Measurements from ENCODE around the gene COQ6.
"Not testable (repeated sequence)": the region's sequence is repeated elsewhere in the genome, so short reads cannot be mapped to it uniquely, and the experiment has no call there.

Gene COQ6

GRCh38 chr14:73949752-73950734 lies at the start of gene COQ6, which contains the start of gene FAM161B:
TSS of gene COQ6 (plus strand) at chr14:73950302. CDS start at chr14:73950333, 31 bp downstream.
TSS of gene FAM161B (minus strand) at chr14:73950094. CDS start at chr14:73950026, 68 bp downstream.
- DNase-seq, result peak; percentile 78 to 91

DNA sequence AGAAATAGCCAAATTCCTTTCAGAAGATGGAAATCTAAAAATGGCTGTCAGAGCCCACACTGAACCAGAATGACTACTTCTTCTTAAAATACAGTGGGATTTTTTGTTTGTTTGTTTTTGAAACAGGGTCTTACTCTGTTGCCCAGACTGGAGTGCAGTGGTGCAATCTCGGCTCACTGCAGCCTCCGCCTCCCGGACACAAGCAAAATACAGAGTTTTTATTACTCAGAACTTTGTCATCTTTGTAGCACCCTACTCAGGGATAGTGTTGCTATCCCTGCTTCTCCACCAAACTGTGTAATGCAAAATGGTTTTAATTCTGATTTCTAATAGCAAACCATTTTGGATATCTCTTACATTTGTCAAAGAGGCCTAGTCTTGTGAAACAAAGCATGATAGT lies 47.1 kb upstream of the COQ6 start:
- no peak for DNase-seq

DNA sequence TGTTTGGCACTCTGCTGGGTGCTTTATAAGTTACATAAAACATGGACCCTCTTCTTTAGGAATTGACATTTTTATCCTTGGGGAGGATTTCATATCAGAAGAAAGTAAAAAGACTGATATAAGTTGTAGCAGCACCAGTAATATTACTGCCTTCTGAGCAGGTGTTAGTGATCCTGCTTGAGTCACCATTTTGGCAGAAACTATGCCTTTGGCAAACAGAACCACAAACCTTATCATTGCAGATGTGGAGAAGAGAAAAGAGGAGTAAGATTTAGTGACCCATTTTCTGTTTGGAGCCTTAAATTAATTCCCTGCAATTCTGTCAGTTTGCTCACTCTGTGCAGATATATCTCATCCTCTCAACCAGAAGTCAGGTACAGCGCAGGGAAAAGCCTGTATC lies 40.4 kb upstream of the COQ6 start:
- no peak for DNase-seq

- no peak for DNase-seq
Observed at GRCh38 chr14:73913256-73913655, 36.8 kb upstream of the COQ6 start.

GRCh38 chr14:73916324-73916723 lies 33.8 kb upstream of the COQ6 start:
- DNase-seq, result no peak

DNA sequence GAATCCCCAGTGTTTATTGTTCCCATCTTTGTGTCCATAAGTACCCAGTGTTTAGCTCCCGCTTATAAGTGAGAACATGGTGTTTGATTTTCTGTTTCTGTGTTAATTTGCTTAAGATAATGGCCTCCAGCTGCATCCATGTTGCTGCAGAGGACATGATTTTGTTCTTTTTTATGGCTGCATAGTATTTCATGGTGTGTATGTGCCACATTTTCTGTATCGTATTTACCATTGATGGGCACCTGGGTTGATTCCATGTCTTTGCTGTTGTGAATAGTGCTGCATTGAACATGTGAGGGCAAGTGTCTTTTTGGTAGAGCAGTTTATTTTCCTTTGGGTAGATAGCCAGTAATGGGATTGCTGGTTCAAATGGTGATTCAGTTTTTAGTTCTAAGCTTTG lies 30.6 kb upstream of the COQ6 start:
- DNase-seq, result not testable (repeated sequence)

DNA sequence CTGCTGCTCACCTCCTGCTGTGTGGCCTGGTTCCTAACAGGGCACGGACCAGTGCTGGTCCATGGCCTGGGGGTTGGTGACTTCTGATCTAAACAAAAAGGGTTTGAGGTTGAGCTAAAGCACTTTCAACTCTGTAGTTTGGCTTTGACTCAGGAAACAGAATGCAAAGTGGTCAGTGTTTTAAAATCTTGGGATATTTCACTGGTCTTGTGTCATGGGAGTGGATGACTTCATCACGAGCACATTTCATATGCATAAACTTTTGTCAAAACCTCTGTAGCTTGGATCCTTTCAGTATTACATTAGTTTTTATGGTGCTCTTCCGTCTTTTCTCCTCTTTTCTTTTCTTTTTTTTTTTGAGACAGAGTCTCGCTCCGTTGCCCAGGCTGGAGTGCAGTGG lies 25.8 kb upstream of the COQ6 start:
- no peak for DNase-seq

- DNase-seq, result no peak
Observed at GRCh38 chr14:73935666-73936065, 14.4 kb upstream of the COQ6 start.

- DNase-seq, result no peak
Observed at GRCh38 chr14:73936548-73936947, 13.6 kb upstream of the COQ6 start.

GRCh38 chr14:73937012-73937411 lies 13.1 kb upstream of the COQ6 start:
- no peak for DNase-seq

GRCh38 chr14:73942180-73942579 lies 7.9 kb upstream of the COQ6 start:
- no peak for DNase-seq

DNA sequence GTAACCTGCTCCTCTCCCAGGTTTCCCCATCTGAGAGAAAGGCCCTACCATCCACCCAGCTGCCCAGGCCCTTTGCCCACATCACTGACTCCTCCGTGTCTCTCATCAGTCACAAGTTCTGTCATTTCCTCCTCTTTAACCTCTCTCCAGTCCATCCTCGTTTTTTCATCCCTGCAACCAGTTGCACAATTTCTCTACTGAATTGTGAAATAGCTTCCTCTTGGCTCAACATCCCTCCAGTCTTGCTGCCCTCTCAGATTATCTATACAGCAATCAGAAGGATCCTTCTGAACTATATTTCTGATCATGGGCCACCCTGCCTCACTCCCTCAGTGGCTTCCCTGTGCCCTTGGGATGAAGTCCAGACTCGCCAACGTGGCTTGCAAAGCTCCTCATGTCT lies 7.0 kb upstream of the COQ6 start:
- DNase-seq, result no peak

- no peak for DNase-seq
Observed at GRCh38 chr14:73944432-73945158, 5.5 kb upstream of the COQ6 start.

DNA sequence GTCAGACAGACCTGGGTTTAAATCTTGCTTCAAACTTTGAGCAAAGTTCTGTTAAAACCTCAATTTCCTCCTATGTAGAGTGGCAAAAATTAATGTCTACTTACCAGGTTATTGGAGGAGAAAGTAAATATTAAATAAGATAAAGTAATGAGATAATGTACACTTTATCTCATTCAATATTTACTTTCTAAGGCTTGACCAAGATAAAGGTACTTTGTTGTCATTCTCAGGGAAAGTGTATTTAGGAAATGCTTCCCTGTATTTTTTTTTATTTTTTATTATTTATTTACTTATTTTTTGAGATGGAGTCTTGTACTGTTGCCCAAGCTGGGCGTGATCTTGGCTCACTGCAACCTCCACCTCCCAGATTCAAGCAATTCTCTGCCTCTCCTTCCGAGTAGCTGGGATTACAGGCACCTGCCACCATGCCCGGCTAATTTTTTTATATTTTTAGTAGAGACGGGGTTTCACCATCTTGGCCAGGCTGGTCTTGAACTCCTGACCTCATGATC lies 4.9 kb upstream of the COQ6 start:
- DNase-seq, result no peak

DNA sequence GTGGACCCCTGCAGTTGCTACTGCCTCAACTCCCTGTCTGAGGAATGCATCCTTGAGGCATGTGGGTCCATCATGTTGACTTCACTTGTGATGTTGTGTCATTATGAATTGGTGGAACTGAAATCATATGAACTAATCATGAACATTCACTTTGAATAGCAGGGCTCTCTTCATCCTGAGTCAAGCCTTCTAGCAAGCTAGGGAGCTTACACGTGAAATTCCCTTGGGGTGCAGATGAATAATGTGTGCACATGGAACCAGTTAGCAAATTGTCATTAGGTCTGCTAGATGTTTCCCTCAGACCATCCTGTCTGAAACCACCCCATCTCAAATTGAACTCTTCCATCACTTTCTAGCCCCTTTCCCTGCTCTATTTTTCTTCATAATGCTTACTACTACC lies 3.6 kb downstream of the COQ6 start:
- no peak for DNase-seq

GRCh38 chr14:73955674-73956073 lies 5.6 kb downstream of the COQ6 start:
- DNase-seq, result no peak

GRCh38 chr14:73958591-73958990 lies 8.5 kb downstream of the COQ6 start:
- no peak for DNase-seq

GRCh38 chr14:73961192-73961591 lies 11.1 kb downstream of the COQ6 start:
- no peak for DNase-seq

DNA sequence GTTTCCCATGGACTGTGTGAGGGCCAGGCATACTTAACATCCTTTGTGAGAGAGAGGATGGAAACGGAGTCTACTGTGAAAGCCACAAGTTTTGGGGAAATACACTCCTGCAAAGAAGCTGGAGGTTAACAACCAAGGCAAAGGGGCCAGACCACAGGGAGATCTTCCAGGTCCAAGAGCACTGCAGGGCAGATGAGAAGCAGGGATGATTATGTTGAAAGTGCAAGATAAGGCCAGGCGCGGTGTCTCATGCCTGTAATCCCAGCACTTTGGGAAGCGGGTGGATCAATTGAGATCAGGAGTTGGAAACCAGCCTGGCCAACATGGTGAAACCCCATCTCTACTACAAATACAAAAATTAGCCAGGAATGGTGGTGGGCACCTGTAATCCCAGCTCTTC lies 15.1 kb downstream of the COQ6 start:
- DNase-seq, result no peak

DNA sequence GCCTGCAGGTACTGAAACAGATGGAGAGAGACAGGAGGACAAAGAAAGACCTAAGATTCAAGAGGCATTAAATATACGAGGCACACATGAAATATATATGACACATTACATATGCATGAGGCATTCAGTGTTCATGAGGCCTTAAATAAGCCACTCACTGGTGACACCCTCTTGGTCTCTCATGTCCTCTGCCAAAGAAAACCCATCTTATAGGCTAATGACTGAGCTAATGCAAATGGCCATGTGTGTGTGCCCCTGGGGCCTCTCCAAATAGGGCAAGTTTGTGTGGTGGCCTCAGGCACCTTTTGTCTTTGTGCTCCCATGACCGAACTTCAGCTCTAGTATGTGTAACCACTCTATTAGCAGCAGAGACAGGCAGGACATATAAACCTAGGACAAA lies 18.8 kb downstream of the COQ6 start:
- no peak for DNase-seq

DNA sequence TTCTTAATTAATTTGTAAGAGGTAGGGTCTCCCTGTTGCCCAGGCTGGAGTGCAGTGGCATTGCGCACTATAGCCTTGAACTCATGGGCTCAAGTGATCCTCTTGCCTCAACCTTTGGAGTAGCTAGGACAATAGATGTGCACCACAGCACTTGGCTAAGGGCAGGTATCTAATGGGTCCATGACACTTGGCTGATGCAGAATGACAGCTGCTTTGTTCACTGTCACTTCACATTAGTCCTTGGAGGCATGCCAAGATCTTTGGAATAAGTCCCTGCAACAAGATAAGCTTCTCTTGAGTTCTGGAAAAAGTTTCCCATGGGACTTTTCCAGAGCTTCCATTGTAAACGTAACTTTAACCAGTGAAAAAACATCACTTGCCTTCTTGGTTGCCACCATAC lies 23.4 kb downstream of the COQ6 start:
- DNase-seq, result no peak

DNA sequence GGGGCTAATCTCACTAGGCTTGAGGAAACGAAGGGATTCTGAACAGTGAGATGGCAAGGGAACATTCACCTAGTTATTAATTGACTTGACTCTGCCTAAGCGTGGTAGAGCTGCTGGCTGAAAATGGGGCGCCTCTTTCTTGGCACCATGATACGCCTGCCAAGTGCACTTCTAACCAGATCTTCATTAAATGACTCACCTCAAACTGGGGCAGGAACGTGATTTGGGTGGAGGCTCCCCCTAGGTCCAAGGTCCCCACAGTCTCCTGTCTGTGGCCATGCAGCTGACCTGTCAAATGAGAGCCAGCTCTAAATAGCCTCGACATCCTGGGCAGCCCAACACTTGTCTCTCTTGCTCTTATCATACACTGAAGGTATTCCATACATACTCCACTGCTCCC lies 26.0 kb downstream of the COQ6 start:
- DNase-seq, result no peak

DNA sequence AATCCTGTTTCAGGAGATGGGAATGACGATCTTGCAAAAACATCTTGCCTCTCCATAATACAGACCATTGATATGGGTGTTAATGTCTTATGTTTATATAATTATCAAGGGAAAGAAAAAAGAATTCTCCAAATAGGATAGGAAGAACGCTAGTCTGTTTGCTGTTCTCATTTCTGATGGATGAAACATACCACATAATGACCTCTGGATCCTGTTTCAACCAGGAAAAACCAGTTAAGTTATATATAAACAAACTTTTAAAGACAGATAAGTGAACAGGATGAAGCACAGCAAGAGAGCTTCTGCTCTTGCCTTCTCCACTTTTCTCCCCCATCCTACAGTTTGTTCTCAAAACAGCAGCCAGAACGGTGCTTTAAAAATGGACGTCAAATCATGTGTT lies 27.8 kb downstream of the COQ6 start:
- no peak for DNase-seq

DNA sequence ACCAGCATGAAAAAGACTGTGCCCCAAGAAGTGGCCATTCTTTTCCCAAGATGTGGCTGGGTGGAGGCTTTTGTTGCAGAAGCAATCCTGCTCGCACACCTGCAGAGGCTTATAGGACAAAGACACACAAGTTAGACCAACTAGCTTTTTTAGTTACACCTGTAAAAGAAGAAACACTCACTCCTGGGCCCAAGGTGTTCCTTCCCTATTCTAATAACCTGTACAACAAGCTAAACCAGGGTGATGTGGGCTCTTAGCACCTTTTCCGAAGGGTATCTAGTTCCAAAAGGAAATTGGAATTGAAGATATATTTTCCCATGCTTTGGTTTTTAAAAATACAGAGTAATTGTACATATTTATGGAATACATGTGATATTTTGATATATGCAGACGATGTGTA lies 38.0 kb downstream of the COQ6 start:
- no peak for DNase-seq

All from cerebellar nuclear complex (tissue), 1 donor.